HG03095 (cell line): ENCODE measurements around the gene ITGB1.
A peak's percentile ranks its signal among the peaks of the same experiment; 100 is the strongest.
"Not testable (repeated sequence)": the region's sequence is repeated elsewhere in the genome, so short reads cannot be mapped to it uniquely, and the experiment has no call there.

Experiments
- ATAC-seq: cut with Tn5 transposase; IDR thresholded peaks from one replicate; pipeline ENCODE4 v1.9.1; 2021; ENCODE audit warnings: moderate library complexity; ENCODE audit not compliant: unreplicated experiment

Gene ITGB1

GRCh38 chr10:32980558-32981468 is 22.8 kb upstream of the ITGB1 start:
- ATAC-seq = peak; percentile 95

- no peak for ATAC-seq
Observed at GRCh38 chr10:32980242-32980557, 22.2 kb upstream of the ITGB1 start.

- ATAC-seq = not testable (repeated sequence)
Observed at GRCh38 chr10:32979719-32980118, 21.7 kb upstream of the ITGB1 start.

- ATAC-seq = no peak
Observed at GRCh38 chr10:32979041-32979440, 21.0 kb upstream of the ITGB1 start.

- not testable (repeated sequence) for ATAC-seq
Observed at GRCh38 chr10:32977846-32978809, 20.1 kb upstream of the ITGB1 start.

- no peak for ATAC-seq
Observed at GRCh38 chr10:32976338-32976737, 18.3 kb upstream of the ITGB1 start.

GRCh38 chr10:32972929-32973328 is 14.9 kb upstream of the ITGB1 start:
- peak; percentile 52 for ATAC-seq

GRCh38 chr10:32972460-32972859 is 14.4 kb upstream of the ITGB1 start:
- ATAC-seq = no peak

- no peak for ATAC-seq
Observed at GRCh38 chr10:32971536-32972091, 13.6 kb upstream of the ITGB1 start.

GRCh38 chr10:32970910-32971309 is 12.9 kb upstream of the ITGB1 start:
- peak; percentile 83 for ATAC-seq

- ATAC-seq = no peak
Observed at GRCh38 chr10:32964270-32964669, 6.2 kb upstream of the ITGB1 start.

GRCh38 chr10:32963096-32963495 is 5.1 kb upstream of the ITGB1 start:
- ATAC-seq = no peak

GRCh38 chr10:32962521-32962920 is 4.5 kb upstream of the ITGB1 start:
- no peak for ATAC-seq

- no peak for ATAC-seq
Observed at GRCh38 chr10:32961895-32962369, 3.9 kb upstream of the ITGB1 start.

- ATAC-seq = no peak
Observed at GRCh38 chr10:32961343-32961894, 3.4 kb upstream of the ITGB1 start.

- no peak for ATAC-seq
Observed at GRCh38 chr10:32960022-32960421, 2.0 kb upstream of the ITGB1 start.

- no peak for ATAC-seq
Observed at GRCh38 chr10:32959006-32959920, 1.2 kb upstream of the ITGB1 start.

- peak; percentile 26 for ATAC-seq
Observed at GRCh38 chr10:32957341-32958084, 517 bp downstream of the ITGB1 start.
